K562 (cell line): ENCODE measurements around the gene TMEM132E.

ENCODE experiments used
- EZH2 ChIP-seq: IDR thresholded peaks from 2 replicates; pipeline ENCODE4 v1.6.1; 2012; ENCODE audit warnings: low read depth, mild to moderate bottlenecking, inconsistent platforms, low read length, borderline replicate concordance
- HDAC8 ChIP-seq: fragments of 450-650 bp; IDR thresholded peaks from 2 replicates; pipeline ENCODE4 v1.6.1; 2016; ENCODE audit warnings: mild to moderate bottlenecking, missing genetic modification characterization, moderate library complexity, missing compliant biosample characterization
- NCOR1 ChIP-seq: fragments of 450-650 bp; IDR thresholded peaks from 2 replicates; pipeline ENCODE4 v1.6.1; 2016; ENCODE audit warnings: mild to moderate bottlenecking, moderate library complexity
- NFRKB ChIP-seq: fragments of 450-650 bp; IDR thresholded peaks from 2 replicates; pipeline ENCODE4 v1.6.1; 2016; ENCODE audit warnings: low read depth
- POLR2A ChIP-seq: fragments of 450-650 bp; conservative IDR thresholded peaks from 2 replicates; pipeline ENCODE4 v1.6.1; 2016

DNA sequence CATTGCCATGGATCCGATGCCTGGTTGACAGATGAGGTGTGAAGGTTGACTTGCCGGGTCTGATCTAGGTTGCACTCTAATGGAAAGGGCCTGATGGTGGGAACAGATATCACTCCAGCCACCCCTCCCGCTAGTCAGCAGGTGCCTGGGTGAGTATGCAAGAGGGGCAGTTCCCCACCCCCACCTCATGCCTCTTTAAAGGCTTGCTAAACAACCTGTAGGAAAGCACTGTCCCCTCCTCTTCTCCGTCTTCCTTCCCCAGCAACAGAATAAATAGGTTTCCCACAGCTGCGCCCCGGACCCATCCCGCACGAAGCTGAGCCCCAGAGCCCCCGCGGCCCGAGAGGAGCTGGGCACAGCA is 746 bp upstream of the TMEM132E start:
- TF ChIP-seq HDAC8 (tag): no peak
- TF ChIP-seq EZH2: no peak
- TF ChIP-seq NCOR1: no peak
- no peak for TF ChIP-seq POLR2A
- TF ChIP-seq NFRKB: no peak
